Epithelial cell of proximal tubule (primary cell): ENCODE data around the gene EML1. TPM values are rescaled to one million over a fixed set of nuclear protein-coding genes. Genes with fewer than 3 reads are reported as not detected.

Source experiments
- DNase-seq: peaks from one replicate; pipeline ENCODE4 v3.0.0-alpha.2; 2011; ENCODE audit warnings: low read depth
- H3K4me3 ChIP-seq: 2 replicates; pipeline ENCODE4 v1.5.1; 2011; ENCODE audit warnings: low read depth, mild to moderate bottlenecking, low read length
- total RNA-seq: library from RNA; depleted of rRNA; stranded (reverse); fragments of >200 nt; gene quantifications from 2 replicates; pipeline ENCODE4 v1.2.3, GENCODE V29; 2015
- TF ChIP-seq, protein P1 (sequence below): conservative IDR thresholded peaks from 2 replicates; pipeline ENCODE4 v1.5.1; 2012; ENCODE audit warnings: low read depth, mild to moderate bottlenecking, low read length

Gene EML1
- total RNA-seq, 1 donor from 2014 or later = 25.1 TPM

DNA sequence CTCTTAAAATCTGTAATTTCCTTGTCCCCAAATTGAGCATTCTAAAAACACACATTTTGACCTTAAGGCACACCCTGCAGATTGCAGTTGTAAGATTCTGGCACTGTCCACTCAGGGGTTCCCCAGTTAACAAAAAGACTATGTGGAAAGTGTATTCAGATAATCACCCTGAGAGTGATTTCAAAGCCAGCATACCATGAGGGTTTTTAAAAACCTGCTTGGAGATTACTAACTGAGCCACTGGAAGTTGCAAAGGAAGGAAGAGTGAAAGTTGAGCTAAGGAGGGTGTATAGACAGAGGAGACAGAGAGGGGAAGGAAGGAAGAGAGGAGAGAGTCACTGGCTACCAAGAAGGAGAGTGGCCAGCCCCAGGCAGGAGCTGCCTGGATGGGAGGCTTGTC lies 82.6 kb downstream of the EML1 start:
- no peak overlapping the region for H3K4me3 ChIP-seq
- TF ChIP-seq, protein P1, sequence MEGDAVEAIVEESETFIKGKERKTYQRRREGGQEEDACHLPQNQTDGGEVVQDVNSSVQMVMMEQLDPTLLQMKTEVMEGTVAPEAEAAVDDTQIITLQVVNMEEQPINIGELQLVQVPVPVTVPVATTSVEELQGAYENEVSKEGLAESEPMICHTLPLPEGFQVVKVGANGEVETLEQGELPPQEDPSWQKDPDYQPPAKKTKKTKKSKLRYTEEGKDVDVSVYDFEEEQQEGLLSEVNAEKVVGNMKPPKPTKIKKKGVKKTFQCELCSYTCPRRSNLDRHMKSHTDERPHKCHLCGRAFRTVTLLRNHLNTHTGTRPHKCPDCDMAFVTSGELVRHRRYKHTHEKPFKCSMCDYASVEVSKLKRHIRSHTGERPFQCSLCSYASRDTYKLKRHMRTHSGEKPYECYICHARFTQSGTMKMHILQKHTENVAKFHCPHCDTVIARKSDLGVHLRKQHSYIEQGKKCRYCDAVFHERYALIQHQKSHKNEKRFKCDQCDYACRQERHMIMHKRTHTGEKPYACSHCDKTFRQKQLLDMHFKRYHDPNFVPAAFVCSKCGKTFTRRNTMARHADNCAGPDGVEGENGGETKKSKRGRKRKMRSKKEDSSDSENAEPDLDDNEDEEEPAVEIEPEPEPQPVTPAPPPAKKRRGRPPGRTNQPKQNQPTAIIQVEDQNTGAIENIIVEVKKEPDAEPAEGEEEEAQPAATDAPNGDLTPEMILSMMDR = no peak
- DNase-seq = no peak

GRCh38 chr14:99876406-99876805 lies 83.2 kb downstream of the EML1 start:
- no peak for DNase-seq
- TF ChIP-seq, protein P1 = no peak
- no peak overlapping the region for H3K4me3 ChIP-seq

GRCh38 chr14:99878563-99878962 lies 85.3 kb downstream of the EML1 start:
- TF ChIP-seq, protein P1 = no peak
- no peak overlapping the region for H3K4me3 ChIP-seq
- DNase-seq = no peak

DNA sequence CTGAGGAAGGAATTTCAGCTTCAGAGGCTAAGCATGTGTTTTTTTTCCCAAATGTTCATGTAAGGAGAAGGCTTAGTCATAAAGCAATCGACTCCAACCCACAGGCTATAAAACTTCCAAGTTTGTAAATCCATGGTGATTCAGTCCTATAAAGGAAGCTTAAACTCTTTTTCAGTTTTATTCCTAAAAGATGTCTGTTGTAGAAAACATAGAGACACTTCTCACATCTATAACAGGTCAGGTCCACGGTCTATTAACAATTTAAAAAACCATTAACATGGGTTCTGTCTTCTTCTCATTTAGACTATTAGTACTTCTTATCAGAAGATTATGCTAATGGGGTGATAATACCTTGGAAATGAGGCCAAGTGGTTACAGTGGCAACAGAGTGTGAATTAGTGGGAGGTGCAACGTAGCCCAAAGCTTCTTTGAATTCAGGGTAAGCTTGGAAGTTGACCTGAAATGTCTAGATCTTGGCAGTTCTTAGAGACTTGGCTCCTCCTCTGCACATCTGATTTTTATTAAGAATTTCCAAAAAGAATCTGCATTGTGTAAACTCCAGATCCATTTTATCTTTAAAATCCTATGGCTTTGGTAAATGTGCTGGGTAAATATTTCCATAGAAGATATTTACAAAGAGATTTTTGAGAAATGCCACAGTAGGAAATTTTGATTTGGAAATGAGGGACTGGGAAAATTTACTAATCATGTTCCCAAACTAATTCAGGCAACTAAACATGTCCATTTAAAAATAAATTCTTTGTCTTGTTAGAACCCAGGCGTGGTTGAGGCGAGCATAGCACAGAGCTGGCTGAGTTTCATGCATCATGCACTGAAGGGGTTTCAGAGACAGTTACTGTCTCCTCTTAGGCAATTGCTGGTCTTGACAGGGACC lies 86.4 kb downstream of the EML1 start:
- no peak overlapping the region for H3K4me3 ChIP-seq
- TF ChIP-seq, protein P1 = no peak
- peak; percentile 40 for DNase-seq

DNA sequence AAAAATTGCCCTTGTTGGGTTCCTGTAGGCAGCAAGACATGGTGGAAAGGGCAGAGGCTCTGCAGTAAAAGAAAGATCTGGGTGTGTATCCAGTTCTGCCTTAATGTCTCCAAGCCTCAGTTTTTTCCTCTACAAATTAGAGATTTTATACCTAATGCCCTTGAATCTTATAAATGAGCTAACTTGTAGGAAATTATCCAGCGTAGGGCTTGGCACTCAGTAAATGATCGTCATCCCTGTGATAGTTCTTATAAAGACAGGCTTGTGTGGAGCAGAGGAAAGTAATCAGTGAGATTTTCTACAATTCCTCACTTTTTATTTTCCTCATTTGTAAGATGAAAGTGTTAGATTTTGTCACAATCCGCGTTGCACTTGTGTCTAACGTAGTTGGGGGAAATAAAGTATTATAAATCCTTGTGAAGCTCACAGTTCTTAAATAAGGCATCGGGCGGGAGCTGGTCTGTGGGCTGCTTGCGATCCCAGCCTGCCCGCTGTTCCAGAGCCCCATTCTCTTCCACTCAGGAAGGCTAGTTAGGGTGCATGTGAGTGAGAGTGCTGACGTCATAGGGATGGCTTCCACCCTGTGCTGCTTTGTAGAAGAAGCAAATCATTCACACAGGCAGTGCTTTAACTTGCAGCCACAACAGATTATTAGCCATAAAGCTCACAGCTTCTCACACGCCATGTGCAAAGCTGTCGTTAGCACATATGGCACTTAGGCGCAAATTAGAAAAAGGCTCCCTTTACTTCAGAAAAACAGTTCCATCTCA lies 87.6 kb downstream of the EML1 start:
- TF ChIP-seq, protein P1 = no peak
- H3K4me3 ChIP-seq = no peak overlapping the region
- DNase-seq = no peak

DNA sequence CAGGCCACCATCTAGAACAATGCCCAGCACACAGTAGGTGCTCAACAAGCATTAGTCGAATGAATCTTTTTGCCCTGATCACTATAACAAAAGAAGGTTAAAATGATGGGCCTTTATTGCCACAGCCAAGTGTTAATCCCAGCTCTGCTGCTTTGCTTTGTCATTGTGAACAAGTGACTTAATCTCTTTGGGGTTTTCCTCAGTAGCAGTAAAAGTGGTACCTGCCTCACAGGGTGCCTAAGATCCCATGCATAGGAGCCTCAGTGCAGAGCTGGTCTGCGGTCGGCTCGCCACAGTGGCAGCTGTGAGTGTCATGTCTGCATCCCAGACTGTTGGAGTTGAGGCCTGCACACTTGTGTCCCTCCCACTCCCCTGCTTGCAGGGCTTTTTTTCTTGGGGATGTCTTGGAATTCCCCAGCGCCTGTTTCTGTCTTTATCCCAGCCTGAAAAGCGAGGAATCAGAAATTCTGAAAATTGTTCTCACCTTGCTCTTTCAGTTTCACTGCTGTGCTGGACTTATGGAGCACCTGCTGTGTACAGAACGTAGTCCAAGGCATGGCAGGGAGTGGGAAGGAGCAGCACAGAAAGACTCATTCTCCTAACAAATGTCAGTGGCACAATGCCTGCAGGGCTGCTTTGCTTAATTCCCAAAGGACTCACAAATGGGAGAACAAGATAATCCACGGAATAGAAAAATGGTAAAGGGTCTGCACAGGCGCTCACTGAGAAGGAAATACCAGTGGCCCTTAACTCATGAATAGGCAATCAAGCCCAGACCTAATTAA lies 90.8 kb downstream of the EML1 start:
- TF ChIP-seq, protein P1 = no peak
- no peak for DNase-seq
- no peak overlapping the region for H3K4me3 ChIP-seq
